ENCODE measurements around the gene CACNA2D1.

CACNA2D1 gene

GRCh38 chr7:81902536-81902935 is 541.0 kb downstream of the CACNA2D1 start:
- no peak for DNase-seq (ENCODE audit: extremely low read depth, low read depth)
- TF ChIP-seq, protein P1, sequence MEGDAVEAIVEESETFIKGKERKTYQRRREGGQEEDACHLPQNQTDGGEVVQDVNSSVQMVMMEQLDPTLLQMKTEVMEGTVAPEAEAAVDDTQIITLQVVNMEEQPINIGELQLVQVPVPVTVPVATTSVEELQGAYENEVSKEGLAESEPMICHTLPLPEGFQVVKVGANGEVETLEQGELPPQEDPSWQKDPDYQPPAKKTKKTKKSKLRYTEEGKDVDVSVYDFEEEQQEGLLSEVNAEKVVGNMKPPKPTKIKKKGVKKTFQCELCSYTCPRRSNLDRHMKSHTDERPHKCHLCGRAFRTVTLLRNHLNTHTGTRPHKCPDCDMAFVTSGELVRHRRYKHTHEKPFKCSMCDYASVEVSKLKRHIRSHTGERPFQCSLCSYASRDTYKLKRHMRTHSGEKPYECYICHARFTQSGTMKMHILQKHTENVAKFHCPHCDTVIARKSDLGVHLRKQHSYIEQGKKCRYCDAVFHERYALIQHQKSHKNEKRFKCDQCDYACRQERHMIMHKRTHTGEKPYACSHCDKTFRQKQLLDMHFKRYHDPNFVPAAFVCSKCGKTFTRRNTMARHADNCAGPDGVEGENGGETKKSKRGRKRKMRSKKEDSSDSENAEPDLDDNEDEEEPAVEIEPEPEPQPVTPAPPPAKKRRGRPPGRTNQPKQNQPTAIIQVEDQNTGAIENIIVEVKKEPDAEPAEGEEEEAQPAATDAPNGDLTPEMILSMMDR (IDR thresholded peaks at IDR 0.05; ENCODE audit: low read depth, low read length, missing control alignments) = no peak
- H3K4me3 ChIP-seq (replicated peaks; ENCODE audit: low read depth, low read length) = no peak overlapping the region
